ENCODE data around the gene PDILT. TPM values are rescaled to one million over a fixed set of nuclear protein-coding genes. Genes with fewer than 3 reads are reported as not detected.

The PDILT gene
- total RNA-seq, 1 donor from 2014 or later: not detected

DNA sequence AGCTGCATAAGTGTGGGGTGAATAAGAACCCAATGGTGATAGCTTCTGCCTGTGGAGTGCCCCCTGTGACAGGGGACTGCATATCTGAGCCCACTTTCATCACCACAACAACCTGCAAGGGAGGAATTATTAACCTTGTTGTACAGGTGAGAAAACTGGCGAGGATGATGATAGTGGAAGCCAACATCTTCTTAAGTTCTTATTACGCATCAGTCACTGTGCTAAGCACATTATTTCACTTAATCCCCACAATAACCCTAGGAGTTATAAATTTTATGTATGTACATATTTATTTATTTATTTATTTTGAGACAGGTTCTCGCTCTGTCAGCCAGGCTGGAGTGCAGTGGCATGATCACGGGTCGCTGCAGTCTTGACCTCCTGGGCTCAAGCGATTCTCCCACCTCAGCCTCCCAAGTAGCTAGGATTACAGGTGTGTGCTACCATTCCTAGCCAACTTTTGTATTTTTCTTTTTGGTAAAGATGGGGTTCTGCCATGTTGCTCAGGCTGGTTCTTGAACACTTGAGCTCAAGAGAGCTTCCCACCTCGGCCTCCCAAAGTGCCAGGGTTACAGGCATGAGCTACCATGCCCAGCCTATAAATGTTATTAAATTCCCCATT, 7.6 kb downstream of the PDILT start:
- H3K36me3 Mint-ChIP-seq (ENCODE audit: unreplicated experiment): no peaks in the 10 kb centered on the region
- peaks cover 3% of the 10 kb centered on the region for H3K4me1 Mint-ChIP-seq (ENCODE audit: low read depth, unreplicated experiment)
- H3K9me3 Mint-ChIP-seq (ENCODE audit: unreplicated experiment): peaks cover 1% of the 10 kb centered on the region
- no peak overlapping the region for H3K4me3 Mint-ChIP-seq (ENCODE audit: unreplicated experiment)
- TF ChIP-seq, protein P1, sequence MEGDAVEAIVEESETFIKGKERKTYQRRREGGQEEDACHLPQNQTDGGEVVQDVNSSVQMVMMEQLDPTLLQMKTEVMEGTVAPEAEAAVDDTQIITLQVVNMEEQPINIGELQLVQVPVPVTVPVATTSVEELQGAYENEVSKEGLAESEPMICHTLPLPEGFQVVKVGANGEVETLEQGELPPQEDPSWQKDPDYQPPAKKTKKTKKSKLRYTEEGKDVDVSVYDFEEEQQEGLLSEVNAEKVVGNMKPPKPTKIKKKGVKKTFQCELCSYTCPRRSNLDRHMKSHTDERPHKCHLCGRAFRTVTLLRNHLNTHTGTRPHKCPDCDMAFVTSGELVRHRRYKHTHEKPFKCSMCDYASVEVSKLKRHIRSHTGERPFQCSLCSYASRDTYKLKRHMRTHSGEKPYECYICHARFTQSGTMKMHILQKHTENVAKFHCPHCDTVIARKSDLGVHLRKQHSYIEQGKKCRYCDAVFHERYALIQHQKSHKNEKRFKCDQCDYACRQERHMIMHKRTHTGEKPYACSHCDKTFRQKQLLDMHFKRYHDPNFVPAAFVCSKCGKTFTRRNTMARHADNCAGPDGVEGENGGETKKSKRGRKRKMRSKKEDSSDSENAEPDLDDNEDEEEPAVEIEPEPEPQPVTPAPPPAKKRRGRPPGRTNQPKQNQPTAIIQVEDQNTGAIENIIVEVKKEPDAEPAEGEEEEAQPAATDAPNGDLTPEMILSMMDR (IDR thresholded peaks at IDR 0.05; ENCODE audit: partially characterized antibody, unreplicated experiment): no peak
- H3K27me3 Mint-ChIP-seq (ENCODE audit: unreplicated experiment): no peaks in the 10 kb centered on the region
- no peak overlapping the region for H3K27ac Mint-ChIP-seq (ENCODE audit: unreplicated experiment)
- no peak for DNase-seq

DNA sequence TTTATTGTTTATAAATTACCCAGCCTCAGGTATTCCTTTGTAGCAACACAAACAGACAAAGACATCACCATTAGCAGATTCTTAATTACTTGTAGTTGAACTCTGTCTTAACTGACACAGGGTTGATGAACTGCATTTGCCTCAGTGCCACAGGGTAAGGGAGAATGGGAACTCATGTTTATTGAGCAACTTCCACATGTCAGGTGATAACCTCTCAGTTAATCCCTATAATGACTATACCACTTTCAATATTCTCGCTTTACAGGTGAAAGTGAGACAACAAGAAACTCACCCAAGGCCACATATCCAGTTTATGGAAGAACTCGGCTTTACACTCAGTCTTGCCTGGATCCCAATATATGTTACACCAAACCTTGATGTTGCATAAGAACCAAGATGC, 8.6 kb downstream of the PDILT start:
- Mint-ChIP-seq H3K4me3 (ENCODE audit: unreplicated experiment) (no peak overlapping the region), H3K9me3 (ENCODE audit: unreplicated experiment) (peaks cover 1% of the 10 kb centered on the region), H3K4me1 (ENCODE audit: low read depth, unreplicated experiment) (peaks cover 3% of the 10 kb centered on the region), H3K27me3 (ENCODE audit: unreplicated experiment) (no peaks in the 10 kb centered on the region), H3K27ac (ENCODE audit: unreplicated experiment) (no peak overlapping the region), H3K36me3 (ENCODE audit: unreplicated experiment) (no peaks in the 10 kb centered on the region)
- TF ChIP-seq, protein P1 (IDR thresholded peaks at IDR 0.05; ENCODE audit: partially characterized antibody, unreplicated experiment): no peak
- DNase-seq: no peak

DNA sequence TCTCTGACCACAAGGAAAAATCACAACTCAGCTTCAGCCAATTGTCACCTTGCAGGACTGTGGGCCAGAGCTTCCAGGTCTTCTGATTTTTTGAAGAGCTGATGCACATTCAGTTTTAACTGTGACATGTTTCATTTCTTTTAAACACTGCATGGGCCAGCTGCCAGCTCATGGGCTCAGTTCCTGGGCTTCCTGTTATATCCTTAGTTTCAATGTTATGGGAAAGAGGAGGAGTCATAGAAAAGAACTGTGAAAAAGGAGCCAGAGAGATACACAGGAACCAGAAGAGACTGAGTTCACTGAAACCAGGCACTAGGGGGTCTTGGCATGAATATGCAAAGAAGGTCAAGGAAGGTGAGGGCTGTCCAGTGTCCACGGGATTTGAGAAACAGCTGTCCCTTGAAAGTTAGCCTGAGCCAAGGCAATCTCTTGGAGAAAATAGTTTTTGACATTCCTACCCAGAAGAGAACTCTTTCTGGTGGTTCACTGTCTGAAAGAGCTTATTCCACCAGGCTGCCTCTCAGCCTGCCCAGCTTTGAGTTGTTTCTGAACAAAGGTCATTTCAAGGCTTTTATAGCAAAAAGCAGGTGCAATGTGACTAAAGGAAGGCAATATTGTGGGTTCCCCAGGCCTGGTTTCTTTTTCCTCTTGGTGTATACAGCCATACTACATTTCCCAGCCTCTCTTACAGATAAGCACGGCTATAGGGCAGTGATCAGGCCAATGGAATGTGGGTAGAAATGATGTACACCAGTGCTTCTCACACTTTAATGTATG, 10.5 kb downstream of the PDILT start:
- H3K4me3 Mint-ChIP-seq (ENCODE audit: unreplicated experiment): no peak overlapping the region

DNA sequence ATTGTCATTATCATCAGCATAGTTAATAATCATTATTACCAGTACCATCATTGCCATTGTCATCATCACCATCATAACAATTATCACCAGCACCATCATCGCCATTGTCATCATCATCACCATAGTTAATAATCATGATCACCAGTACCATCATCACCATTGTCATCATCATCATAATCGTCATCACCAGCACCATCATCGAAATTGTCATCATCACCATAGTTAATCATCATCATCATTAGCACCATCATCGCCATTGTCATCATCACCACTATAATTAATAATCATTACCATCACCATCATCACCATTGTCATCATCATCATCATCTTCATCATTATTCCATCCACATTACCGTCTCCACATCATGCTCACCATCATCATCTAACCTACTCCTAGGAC, 13.5 kb downstream of the PDILT start:
- Mint-ChIP-seq H3K4me1 (ENCODE audit: low read depth, unreplicated experiment) (peaks cover 3% of the 10 kb centered on the region), H3K4me3 (ENCODE audit: unreplicated experiment) (no peak overlapping the region), H3K9me3 (ENCODE audit: unreplicated experiment) (no peaks in the 10 kb centered on the region), H3K36me3 (ENCODE audit: unreplicated experiment) (no peaks in the 10 kb centered on the region), H3K27me3 (ENCODE audit: unreplicated experiment) (no peaks in the 10 kb centered on the region), H3K27ac (ENCODE audit: unreplicated experiment) (no peak overlapping the region)
- DNase-seq: no peak
- TF ChIP-seq, protein P1 (IDR thresholded peaks at IDR 0.05; ENCODE audit: partially characterized antibody, unreplicated experiment): no peak

More for the DNA sequence above, 10.5 kb downstream of the PDILT start:
- peaks cover 1% of the 10 kb centered on the region for H3K9me3 Mint-ChIP-seq (ENCODE audit: unreplicated experiment)
- H3K36me3 Mint-ChIP-seq (ENCODE audit: unreplicated experiment): no peaks in the 10 kb centered on the region
- TF ChIP-seq, protein P1 (IDR thresholded peaks at IDR 0.05; ENCODE audit: partially characterized antibody, unreplicated experiment): no peak
- H3K27ac Mint-ChIP-seq (ENCODE audit: unreplicated experiment): no peak overlapping the region
- DNase-seq: no peak
- H3K4me1 Mint-ChIP-seq (ENCODE audit: low read depth, unreplicated experiment): peaks cover 3% of the 10 kb centered on the region
- H3K27me3 Mint-ChIP-seq (ENCODE audit: unreplicated experiment): no peaks in the 10 kb centered on the region

DNA sequence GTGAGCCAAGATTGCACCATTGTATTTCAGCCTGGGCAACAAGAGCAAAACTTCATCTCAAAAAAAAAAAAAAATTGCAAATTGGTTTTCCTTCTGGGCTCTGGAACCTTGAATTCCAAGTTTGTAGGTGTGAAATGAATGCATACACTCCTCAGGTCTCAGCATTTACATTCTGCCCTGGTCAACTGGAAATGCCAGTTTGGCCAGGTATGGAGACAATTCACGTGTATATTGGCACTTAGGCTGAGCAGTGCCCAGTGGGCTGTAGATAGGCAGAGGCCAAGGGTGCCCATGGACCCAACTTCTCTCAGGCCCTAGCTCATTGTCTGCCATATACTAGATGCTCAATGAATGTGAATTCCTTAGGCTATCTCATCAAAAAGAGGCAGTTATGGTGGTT, 15.7 kb downstream of the PDILT start:
- no peaks in the 10 kb centered on the region for H3K9me3 Mint-ChIP-seq (ENCODE audit: unreplicated experiment)
- H3K4me3 Mint-ChIP-seq (ENCODE audit: unreplicated experiment): no peak overlapping the region
- no peaks in the 10 kb centered on the region for H3K36me3 Mint-ChIP-seq (ENCODE audit: unreplicated experiment)
- no peaks in the 10 kb centered on the region for H3K27me3 Mint-ChIP-seq (ENCODE audit: unreplicated experiment)
- TF ChIP-seq, protein P1 (IDR thresholded peaks at IDR 0.05; ENCODE audit: partially characterized antibody, unreplicated experiment): no peak
- H3K27ac Mint-ChIP-seq (ENCODE audit: unreplicated experiment): no peak overlapping the region
- peaks cover 3% of the 10 kb centered on the region for H3K4me1 Mint-ChIP-seq (ENCODE audit: low read depth, unreplicated experiment)
- no peak for DNase-seq
